Caco-2 (cell line): ENCODE measurements around the gene RBM8A. TPM values are rescaled to one million over a fixed set of nuclear protein-coding genes. Genes with fewer than 3 reads are reported as not detected.

Source experiments
- BruUV-seq: library from RNA; stranded (reverse); fragments of 400-500 nt; replicated peaks from 2 replicates; lab custom pipeline; 2021; lab: Mats Ljungman, UMichigan
- CTCF ChIA-PET: fragments of 300-600 bp; sonication (Branson Sonifier 250); formaldehyde crosslinking; loops from one replicate; lab custom pipeline; 2022; ENCODE audit warnings: antibody characterized with exemption; lab: Charles Lee
- POLR2A ChIA-PET: fragments of 300-600 bp; sonication (Branson Sonifier 250); formaldehyde crosslinking; loops from one replicate; lab custom pipeline; 2022; ENCODE audit warnings: antibody characterized with exemption; lab: Charles Lee
- DNase-seq, 2 experiments: peaks; one replicate each; pipeline versions ENCODE4 v3.0.0 to v3.0.0-alpha.2; 2020 to 2022
- H3K27me3 ChIP-seq: replicated peaks from 2 replicates; pipeline ENCODE4 v1.6.0; 2011; ENCODE audit warnings: low read length; ENCODE audit not compliant: control insufficient read depth, insufficient read depth
- H3K36me3 ChIP-seq: 2 replicates; pipeline ENCODE4 v1.5.1; 2011; ENCODE audit warnings: low read length; ENCODE audit not compliant: control insufficient read depth, insufficient read depth
- H3K4me1 ChIP-seq: fragments of 250-450 bp; sonication (Bioruptor Pico); 2 replicates; pipeline ENCODE4 v1.5.1; 2020; ENCODE audit warnings: mild to moderate bottlenecking
- H3K4me3 ChIP-seq: 2 replicates; pipeline ENCODE4 v1.5.1; 2011; ENCODE audit warnings: low read depth, mild to moderate bottlenecking, control low read depth, low read length
- H3K9me3 ChIP-seq: fragments of 250-450 bp; sonication (Bioruptor Pico); 2 replicates; pipeline ENCODE4 v1.5.1; 2020; ENCODE audit warnings: mild to moderate bottlenecking, moderate library complexity
- H3K27ac Mint-ChIP-seq: one replicate; pipeline ENCODE4 v1.8.0; 2022; ENCODE audit warnings: mixed read lengths; ENCODE audit not compliant: unreplicated experiment
- H3K27me3 Mint-ChIP-seq: one replicate; pipeline ENCODE4 v1.8.0; 2022; ENCODE audit warnings: mixed read lengths; ENCODE audit not compliant: insufficient read depth, unreplicated experiment
- H3K36me3 Mint-ChIP-seq: one replicate; pipeline ENCODE4 v1.8.0; 2022; ENCODE audit warnings: mild to moderate bottlenecking, mixed read lengths; ENCODE audit not compliant: insufficient read depth, unreplicated experiment
- H3K4me1 Mint-ChIP-seq: one replicate; pipeline ENCODE4 v1.8.0; 2022; ENCODE audit warnings: low read depth, mixed read lengths; ENCODE audit not compliant: unreplicated experiment
- H3K4me3 Mint-ChIP-seq: one replicate; pipeline ENCODE4 v1.8.0; 2022; ENCODE audit warnings: mild to moderate bottlenecking, moderate library complexity, mixed read lengths; ENCODE audit not compliant: unreplicated experiment
- H3K9me3 Mint-ChIP-seq: one replicate; pipeline ENCODE4 v1.8.0; 2022; ENCODE audit warnings: mixed read lengths; ENCODE audit not compliant: unreplicated experiment
- CTCF ChIP-seq, 2 experiments: fragments of 200-600 bp in 1 of 2; IDR thresholded peaks; 1 replicate in 1 of 2; 2 replicates in 1 of 2; pipeline versions ENCODE4 v1.5.1 to v1.8.0; 2011 to 2022; ENCODE audit warnings: antibody characterized with exemption in 1 of 2, control low read depth in 1 of 2, inconsistent platforms in 1 of 2, low read depth in 1 of 2, low read length in 1 of 2, mild to moderate bottlenecking in 1 of 2, moderate library complexity in 1 of 2; ENCODE audit not compliant: insufficient read depth in 1 of 2, severe bottlenecking in 1 of 2, unreplicated experiment in 1 of 2
- intact Hi-C: fragments of 100-400 bp; cut with micrococcal nuclease; formaldehyde crosslinking; loops from one replicate; pipeline ENCODE4 v1.10.0; 2022; ENCODE audit not compliant: unreplicated experiment
- total RNA-seq: library from RNA; stranded (reverse); gene quantifications from 2 replicates; pipeline ENCODE4 v1.2.3, GENCODE V29; 2022

RBM8A gene
- total RNA-seq, 1 experiment from 2014 or later: 185 TPM

- Mint-ChIP-seq H3K36me3 (no peaks in the 10 kb centered on the region), H3K27ac (peak overlapping the region; percentile 59), H3K9me3 (no peaks in the 10 kb centered on the region), H3K27me3 (peaks cover 3% of the 10 kb centered on the region), H3K4me3 (peak overlapping the region; percentile 87), H3K4me1 (peaks cover 14% of the 10 kb centered on the region)
- H3K36me3 ChIP-seq: no peaks in the 10 kb centered on the region
- peaks cover 16% of the 10 kb centered on the region for H3K4me1 ChIP-seq
- intact Hi-C loops: no loop called here
- ChIA-PET CTCF (interaction anchor here (0.8 to 2.4 kb wide), 6 partner anchors 11 to 120 kb away, joined by 3 to 18 read pairs (median 7); partner anchors contain the start of genes NUDT17 and RBM8A), POLR2A (interaction anchor here (0.6 to 1.9 kb wide), 10 partner anchors 14 to 107 kb away, joined by 3 to 25 read pairs (median 5); partner anchors contain the start of gene RBM8A)
- no peak for DNase-seq
- peak overlapping the region; percentile 52 for H3K4me3 ChIP-seq
- no peaks in the 10 kb centered on the region; the same call in 1 of the 2 replicates for H3K27me3 ChIP-seq
- H3K9me3 ChIP-seq: no peaks in the 10 kb centered on the region; the same call in 1 of the 2 replicates
- no TSS peak for BruUV-seq
- no peak for TF ChIP-seq CTCF (IDR thresholded peaks at IDR 0.05; ENCODE audit: insufficient read depth in 1 of 2, low read depth in 1 of 2, low read length in 1 of 2, severe bottlenecking in 1 of 2, unreplicated experiment in 1 of 2)
Measured at GRCh38 chr1:145965119-145965744, 37.9 kb upstream of the RBM8A start.

GRCh38 chr1:145964328-145965118, 37.2 kb upstream of the RBM8A start, which contains the start of the genes ANKRD34A and POLR3GL:
TSS of gene ANKRD34A (minus strand) at chr1:145964575. CDS start at chr1:145961759, 2,816 bp downstream.
TSS of gene POLR3GL (plus strand) at chr1:145964690. CDS start at chr1:145974866, 10,176 bp downstream.
- TF ChIP-seq CTCF (IDR thresholded peaks at IDR 0.05; ENCODE audit: insufficient read depth in 1 of 2, low read depth in 1 of 2, low read length in 1 of 2, severe bottlenecking in 1 of 2, unreplicated experiment in 1 of 2): no peak
- CTCF ChIA-PET: interaction anchor here (0.6 to 2.4 kb wide), 9 partner anchors 10 to 119 kb away, joined by 3 to 18 read pairs (median 5); partner anchors contain the start of genes NUDT17 and RBM8A
- Mint-ChIP-seq H3K27me3 (peaks cover 5% of the 10 kb centered on the region), H3K36me3 (no peaks in the 10 kb centered on the region), H3K4me3 (peak within 1 kb of the TSS; percentile 87), H3K4me1 (peaks cover 17% of the 10 kb centered on the region), H3K9me3 (no peaks in the 10 kb centered on the region), H3K27ac (peak within 1 kb of the TSS; percentile 59)
- peak; percentile 95 to 97 for DNase-seq
- Histone ChIP-seq H3K4me3 (peak within 1 kb of the TSS; percentile 52), H3K36me3 (no peaks in the 10 kb centered on the region), H3K4me1 (peaks cover 16% of the 10 kb centered on the region), H3K27me3 (no peaks in the 10 kb centered on the region; the same call in 1 of the 2 replicates), H3K9me3 (no peaks in the 10 kb centered on the region; the same call in 1 of the 2 replicates)
- POLR2A ChIA-PET: interaction anchor here (0.6 to 1.9 kb wide), 10 partner anchors 13 to 106 kb away, joined by 3 to 25 read pairs (median 4); partner anchors contain the start of gene RBM8A
- BruUV-seq: TSS peak; percentile 90
- intact Hi-C loops: loop anchor here (1.0 to 5.0 kb wide), 5 partner anchors 32 to 73 kb away; partner anchors contain the start of genes PEX11B and TXNIP
